Effector CD8-positive, alpha-beta T cell (primary cell): ENCODE measurements around the gene ALDH1A3.
"Not testable (repeated sequence)": the region's sequence is repeated elsewhere in the genome, so short reads cannot be mapped to it uniquely, and the experiment has no call there.

ENCODE experiments used
- DNase-seq: peaks from one replicate; lab custom pipeline; 2025; lab: John Stamatoyannopoulos, UW
- total RNA-seq, 4 experiments: gene quantifications; one replicate each; lab custom pipeline; 2026; lab: John Stamatoyannopoulos, UW

The ALDH1A3 gene
- total RNA-seq: 0 to 1.4 (median 0.22) reads per million in 4 experiments

DNA sequence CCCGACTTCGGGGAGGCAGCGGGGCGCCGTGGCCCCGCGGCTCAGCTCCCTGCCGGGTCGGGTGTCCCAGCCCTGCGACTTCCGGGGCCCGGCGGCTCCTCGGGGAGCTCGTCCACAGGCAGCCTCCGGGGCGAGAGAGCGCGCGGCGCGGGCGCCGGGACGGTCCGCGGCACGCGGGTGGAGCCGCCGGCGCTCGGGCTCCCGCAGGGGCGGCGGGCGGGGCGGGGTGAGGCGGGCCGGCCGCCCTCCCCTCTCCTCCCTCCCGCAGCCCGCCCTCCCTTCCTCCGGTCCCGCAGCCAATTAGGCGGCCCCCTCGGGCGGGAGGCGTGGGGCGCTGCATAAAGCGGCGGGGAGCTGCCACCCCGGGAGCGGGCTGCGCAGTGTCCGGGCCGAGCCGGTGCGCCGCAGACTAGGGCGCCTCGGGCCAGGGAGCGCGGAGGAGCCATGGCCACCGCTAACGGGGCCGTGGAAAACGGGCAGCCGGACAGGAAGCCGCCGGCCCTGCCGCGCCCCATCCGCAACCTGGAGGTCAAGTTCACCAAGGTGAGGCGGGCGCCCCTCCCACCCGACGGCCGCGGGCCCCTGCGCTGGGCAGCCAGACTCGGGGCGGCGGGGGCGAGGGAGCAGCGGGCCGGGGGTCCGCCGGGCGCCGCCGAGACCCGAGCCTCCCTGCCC is at the start of gene ALDH1A3:
TSS of gene ALDH1A3 (plus strand) at position 368 of the 675 bp plus-strand sequence. CDS start at position 445, 77 bp downstream.
- DNase-seq: no peak

DNA sequence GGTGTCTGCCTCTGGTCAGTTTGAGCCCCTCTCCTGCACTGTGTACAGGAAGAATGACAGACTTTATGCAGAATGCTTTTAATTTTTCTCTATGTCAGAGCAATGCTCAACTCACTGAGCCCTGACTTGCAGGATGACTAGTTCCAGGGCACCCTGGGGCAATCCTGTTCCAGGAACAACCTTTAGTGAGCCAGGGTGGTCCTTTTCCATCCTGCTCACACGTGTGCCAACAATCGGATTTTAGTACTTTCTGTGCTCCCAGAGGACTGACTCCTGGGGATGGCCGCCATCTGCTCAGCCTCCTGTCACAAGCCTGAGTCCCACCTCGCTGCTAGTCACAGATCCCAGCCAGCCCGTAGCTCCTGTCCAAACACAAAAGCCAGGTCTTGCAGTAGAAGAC is 48.2 kb upstream of the ALDH1A3 start:
- no peak for DNase-seq

DNA sequence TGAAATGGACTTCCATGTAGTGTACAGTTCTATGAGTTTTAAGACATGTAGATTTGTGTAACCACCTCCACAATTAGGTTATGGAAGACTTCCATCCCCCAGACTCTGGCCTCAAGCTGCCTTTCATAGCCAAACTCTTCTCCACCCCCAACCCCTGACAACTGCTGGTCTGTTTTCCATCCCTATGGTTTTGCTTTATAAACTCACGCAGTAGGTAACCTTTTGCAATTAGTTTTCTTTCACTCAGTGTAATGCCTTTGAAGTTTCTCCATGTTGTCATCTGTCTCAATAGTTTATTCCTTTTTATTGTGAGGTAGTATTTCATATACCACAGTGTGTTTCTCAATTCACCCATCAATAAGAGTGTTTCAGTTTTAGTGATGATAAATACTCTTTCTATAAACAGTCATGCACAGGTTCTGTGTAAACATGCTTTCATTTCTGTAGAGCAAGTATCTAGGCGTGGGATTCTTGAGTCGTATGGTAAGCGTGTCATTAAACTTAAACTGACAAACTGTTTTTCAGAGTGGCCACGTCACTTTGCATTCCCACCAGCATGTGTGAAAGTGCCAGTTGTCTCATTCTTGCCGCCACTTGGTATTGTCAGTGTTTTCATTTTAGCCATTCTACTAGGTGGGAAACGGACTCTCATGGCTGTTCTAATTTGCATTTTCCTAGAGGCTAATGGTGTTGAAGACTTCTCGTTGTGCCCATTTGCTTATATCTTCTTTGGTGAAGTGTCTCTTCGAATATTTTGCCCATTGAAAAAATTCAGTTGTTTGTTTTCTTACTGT is 47.3 kb upstream of the ALDH1A3 start:
- DNase-seq: no peak

DNA sequence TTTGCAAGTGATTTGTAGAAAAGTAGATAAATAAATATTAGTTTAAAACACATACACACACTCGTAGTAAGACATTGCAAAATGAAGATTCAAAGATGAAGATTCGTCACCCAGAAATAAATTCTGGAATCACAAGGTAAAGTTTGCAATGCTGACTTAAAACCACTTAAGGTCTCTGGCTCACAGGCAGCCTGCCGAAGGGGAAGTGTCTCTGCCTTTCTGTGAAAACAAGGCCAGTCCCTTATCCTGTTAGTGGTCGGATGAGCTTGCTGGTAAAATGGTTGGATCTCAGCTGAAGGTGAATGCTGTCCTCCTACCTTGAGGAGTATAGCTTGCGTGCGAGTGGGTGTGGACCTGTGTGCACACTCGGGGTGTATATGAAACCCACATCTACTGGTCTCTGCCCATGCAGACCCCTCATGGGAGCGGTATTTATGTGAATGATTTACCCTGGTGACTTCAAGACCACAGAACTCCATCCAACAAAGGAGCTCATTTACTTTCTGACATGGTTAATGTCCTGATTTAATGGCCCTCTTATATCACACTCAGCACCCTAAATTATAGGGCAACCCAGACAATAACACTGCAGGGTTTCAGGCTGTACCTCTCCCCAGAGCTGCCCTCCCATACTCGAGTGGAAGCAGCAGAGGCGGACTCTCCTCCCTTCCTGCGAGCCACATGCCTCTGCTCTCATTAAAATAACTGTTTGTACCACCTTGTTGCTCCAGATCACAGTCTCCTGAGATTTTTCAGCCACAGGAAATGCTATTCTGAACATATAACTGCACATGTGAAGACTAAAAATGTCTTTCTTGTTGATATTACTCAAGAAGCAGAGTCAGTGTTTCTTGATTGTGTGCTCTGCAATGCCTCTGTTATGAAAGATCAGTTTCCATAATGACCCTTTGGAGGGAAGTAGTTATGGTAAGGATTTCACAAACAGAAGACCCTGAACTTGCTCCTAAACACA is 45.9 kb upstream of the ALDH1A3 start:
- no peak for DNase-seq

DNA sequence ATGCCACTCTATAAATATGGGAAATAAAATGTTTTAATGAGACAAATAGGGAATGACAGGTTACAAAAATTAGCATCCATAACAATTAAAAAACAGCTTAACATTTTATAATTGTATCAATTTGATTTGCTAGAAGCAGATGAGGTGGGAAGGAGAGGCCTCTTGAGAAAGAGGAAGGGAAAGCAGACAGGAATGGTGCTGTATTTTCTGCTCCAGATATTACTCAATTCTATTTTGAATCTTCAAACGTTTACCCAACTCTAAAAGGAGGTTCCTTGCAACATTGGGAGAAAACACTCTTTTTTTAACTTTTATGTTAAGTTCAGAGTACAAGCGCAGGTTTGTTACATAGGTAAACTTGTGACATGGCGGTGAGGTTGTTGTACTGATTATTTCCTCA is 44.9 kb upstream of the ALDH1A3 start:
- no peak for DNase-seq

DNA sequence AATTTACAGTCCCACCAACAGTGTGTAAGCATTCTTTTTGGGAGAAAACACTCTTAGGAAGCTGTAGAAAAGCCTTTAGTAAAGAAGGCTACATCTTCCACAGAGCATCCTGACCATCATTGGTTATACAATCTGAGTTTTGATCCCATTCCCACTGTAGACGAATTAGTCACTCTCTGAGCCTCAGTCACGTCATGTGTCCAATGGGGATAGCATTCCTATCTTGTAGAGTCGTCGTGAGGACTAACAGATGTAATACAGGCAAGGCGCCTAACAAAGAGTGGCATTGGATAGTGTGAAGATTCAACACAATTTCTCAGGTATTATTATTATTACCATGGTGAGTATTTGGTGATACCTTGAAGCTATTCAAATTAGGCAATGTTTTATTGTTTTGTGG is 44.0 kb upstream of the ALDH1A3 start:
- DNase-seq: no peak

DNA sequence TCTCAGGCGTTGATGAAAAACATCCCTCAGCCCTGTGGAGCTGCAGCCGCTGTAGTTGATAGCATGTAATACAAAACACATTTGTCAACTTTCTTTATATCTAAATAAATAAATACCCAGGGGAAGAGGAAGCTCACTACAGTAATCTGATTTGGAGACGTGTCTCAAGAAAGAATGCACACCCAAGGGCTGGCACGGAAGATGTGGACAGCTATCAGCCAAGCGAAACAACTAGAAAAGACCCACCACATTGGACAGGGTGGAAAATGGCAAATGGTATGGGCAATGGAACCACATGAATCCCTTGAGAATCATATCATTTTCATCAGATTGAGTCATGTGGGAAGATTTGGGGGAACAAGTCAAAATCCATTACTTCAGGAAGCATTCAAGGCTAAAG is 43.1 kb upstream of the ALDH1A3 start:
- no peak for DNase-seq

DNA sequence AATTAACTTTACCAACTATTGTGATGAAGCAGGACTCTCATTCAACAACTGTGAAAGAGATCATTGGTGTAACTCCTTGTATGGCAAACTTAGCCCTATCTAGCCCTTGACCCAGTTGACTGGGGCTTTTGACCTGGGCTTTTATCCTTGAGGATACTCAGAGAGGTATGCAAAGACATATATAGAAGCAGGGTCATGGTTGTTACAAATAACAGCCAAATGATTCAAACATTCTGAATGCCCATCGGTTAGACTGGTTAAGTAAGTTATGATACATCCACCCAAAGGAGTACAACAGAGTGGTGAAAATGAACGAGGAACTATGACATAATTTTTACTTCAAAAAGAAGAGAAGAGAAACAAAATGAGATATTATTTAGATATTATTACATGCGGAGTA is 38.2 kb upstream of the ALDH1A3 start:
- DNase-seq: no peak

DNA sequence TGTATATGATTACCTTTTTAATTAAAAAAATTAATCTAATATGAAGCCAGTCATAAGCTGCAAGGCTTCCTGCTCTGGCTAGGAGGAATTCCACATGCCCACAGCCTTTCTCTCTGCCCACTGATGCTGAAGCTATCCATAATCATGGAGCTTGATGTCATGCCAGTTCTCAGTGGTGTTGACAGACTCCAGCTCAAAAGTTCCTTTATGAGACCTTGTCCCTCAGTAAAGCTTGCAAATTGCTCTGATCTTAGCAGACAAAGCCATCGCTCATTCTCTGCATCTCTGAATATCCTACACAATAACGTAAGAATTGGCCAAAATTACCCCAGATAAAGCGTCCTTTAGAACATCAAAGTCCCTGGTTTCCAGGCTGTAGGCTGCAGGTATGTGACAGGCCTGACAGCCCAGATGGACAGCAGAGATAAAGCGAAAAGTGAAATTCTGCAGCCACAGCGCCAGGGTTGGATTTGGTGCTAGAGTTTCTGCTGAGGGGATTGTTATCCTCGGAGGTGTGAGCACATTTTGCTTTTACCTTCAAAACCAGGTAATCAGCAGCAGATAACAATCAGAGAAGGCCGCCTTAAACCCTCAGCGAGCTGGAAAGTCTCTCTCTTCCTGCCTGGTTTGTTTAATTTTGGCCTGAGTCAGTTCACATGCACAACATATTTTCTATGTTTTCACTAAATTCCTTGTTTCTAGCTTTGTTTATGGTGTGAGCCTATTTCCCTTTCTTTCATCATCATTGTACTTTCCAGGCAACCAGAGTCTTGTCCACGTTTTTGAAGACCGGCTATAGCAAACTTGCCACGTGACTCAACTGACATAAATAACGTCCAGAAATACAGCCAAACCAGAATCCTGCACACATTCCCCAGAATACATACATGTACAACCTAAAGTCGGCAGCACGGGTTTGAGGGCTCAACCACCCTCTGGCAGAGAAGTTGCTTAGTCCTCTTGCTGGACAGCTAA is 36.6 kb upstream of the ALDH1A3 start:
- no peak for DNase-seq

DNA sequence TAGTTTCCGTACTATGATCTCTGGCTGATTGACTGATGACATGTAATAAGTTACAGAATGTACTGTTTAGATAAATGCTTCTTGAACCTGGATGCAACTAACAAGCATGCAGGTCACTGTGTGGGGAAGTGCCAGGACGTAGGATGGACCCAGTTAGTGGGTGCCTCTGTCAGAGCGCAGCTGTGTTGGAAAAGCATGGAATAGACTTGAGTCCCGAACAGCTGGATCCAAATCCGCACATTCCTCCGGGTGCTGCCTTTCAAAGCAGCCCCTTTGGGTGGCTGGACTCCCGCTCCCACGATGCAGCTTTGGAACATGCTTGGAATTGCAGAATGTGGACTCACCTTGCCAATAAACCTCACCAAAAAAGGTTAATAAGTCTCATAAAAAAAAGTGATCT is 35.5 kb upstream of the ALDH1A3 start:
- DNase-seq: no peak

DNA sequence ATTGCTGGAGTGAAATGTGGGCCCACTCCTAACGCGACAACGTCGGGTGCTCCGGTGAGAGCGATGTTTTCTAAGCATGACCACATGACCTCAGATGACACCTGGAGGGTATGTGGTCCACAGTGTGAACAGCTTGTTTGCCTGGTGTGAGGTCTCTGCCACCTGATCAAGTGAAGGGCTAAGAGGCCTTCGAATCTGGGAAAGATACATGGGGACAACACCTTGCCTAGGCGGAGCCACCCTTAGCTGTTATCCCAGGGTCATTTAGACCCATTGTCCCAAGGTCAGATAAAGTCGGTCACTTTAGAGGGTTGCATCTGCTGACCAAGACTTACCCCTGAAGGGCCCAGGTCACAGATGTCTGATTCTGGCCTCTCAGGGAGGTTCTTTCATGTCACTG is 34.9 kb upstream of the ALDH1A3 start:
- no peak for DNase-seq

DNA sequence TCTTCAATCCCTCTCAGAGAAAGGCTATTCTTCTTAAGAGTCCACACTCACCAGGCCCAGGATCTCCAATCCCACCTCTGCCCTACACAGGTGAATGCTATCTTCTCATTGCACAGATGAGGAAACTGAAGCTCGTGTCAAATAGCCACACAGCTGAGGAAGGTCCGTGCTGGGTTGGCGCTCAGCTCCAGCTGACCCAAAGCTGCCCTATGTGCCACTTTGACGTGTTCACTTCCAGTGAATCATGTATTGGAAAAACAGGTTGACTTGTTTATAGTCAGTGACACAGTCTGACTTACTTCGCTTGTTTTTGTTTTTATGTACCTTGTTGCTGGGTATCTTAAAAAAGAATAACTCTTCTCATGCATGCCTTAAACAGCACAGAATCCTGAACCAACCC is 32.4 kb upstream of the ALDH1A3 start:
- no peak for DNase-seq

DNA sequence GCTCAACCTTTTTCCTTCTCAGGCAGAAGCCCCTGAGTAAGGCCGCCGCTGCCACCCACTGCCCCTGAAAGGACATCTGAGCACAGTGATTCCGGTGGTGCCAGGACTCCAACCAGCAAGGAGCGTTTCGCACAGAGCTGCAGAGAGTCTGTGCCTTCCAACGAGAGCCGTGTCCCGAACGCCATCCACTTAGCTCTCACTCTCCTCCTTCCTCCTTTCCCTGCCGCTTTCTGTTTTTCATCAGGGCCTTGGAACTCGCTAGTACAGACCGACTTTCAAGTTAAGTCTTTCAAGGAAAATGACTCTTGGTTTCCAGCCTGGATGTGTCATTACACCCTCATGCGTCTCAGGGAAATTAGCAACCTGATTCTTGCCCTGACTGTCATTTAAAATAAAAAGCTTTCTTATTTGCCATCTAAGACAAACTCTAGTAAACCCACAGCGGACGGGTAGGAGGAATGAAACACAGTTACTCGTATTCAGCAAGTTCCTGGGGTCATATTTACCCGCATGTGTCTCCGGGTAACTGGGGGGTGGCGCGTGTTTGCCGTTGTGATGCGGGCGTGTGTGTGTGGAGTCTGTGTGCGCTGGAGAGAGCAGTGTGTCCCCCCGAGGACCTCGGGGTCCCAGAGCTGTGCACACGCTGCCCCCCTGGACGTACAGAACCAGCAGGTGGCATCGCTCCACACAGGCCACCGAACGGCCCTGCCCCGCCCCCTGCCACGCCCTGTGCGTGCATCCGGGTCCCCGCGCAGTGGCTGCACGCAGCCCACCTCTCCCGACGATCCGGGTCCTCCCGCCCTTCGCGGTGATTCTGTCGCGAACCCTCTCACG is 30.4 kb upstream of the ALDH1A3 start:
- DNase-seq: peak; percentile 44

DNA sequence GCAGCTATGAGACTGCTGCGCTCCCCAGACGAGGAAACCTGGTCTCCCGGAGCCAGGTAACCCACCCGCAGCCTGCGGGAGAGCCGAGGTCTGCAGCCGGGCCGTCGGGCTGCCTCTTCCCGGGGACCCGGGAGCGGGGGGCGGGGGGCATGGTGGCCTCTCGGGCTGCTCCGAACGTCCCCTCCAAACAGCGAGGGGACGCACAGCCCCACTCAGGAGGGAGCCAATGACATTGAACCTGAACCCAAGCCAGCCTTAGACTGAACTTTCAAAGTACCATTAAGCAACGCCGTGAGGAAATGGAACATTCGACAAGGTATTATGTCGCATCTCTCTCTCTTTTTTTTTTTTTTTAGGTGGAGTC is 29.8 kb upstream of the ALDH1A3 start:
- no peak for DNase-seq

DNA sequence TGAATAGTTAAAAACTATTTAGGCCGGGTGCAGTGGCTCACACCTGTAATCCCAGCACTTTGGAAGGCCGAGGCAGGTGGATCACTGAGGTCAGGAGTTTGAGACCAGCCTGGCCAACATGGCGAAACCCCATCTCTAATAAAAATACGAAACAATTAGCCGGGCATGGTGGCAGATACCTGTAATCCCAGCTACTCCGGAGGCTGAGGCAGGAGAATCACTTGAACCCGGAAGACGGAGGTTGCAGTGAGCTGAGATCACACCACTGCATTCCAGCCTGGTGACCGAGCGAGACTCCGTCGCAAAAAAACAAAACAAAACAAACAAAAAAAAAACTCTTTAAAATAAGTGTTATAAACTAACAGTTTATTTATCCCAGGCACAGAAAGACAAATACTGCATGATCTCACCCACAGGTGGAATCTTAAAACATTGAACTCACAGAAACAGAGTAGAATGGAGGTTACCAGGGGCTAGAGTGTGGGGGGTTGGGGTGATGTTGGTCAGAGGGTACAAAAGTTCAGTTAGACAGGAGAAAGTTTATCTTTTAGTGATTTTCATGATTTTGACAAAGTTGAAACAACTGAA is 28.1 kb upstream of the ALDH1A3 start:
- not testable (repeated sequence) for DNase-seq

DNA sequence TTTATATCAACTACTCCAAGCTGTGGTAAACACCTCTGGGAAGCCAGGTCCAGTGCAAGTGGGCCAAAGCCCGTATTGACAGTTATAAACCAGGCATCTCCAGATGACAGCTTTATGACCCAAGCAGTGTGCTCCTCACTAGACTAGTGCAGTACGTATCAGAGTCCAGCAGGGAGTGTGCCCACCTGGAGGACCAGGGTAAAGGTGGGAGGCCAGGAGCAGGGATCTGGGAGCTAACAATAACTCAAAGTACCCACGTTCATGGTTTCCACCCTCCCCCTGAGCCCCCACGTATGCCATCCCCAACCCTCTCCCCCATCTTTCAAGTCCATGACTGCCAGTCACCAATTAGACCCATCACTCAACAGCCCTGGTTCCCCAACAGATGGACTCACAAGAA is 27.0 kb upstream of the ALDH1A3 start:
- no peak for DNase-seq

DNA sequence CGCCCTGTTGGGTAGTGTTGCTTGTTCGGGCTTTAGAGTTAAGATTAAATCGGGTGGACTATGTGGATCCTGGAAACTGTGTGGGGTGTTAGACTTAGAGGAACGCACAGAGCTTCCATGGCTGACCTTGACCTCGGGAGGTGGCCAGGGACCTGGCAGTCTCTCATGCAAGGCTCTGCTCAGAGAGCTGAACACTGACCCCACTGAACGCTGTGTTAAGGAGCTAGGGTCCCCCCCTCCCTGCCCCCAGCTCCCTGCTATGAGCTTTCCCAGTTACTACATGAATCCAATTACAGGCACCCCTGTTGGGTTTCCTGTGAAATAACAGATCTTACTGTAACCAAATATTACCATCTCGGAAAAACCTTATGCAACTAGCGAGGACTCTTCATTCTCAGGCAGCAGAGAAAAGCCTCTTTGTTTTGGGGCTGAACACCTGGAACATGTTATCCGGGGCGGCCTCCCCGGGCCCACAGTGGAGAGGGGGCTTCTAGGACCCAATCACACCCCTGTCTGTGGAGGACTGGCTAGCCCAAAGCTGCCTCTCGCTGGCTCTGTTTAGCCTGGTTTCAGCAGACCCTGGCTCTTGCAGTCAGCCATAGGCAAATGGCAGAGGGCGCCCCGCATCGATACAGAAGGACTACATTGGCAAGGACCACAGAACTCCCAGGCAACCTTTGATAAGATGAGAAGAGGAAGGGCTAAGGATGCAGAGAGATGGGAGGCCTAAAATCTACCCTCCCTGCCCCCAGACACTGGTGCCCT is 25.8 kb upstream of the ALDH1A3 start:
- no peak for DNase-seq

DNA sequence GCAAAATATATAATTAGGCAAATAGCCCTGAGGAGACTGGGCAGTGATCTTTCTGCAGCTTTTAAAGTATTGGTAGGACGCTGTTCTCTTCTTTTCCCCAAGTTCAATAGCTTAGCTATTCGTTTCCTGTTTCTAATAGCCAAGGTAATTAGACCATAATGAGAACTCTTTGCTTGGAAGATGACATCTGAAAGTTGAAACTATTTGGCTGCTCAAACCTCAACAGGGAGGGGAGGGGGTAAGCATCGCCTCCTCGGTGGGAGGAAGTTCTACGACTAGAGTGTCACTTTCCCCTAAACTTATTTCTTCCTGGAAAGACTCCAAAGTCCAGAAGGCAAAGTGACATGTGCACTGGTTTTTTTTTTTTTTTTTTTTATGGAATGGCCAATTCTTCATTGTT is 22.8 kb upstream of the ALDH1A3 start:
- DNase-seq: no peak

DNA sequence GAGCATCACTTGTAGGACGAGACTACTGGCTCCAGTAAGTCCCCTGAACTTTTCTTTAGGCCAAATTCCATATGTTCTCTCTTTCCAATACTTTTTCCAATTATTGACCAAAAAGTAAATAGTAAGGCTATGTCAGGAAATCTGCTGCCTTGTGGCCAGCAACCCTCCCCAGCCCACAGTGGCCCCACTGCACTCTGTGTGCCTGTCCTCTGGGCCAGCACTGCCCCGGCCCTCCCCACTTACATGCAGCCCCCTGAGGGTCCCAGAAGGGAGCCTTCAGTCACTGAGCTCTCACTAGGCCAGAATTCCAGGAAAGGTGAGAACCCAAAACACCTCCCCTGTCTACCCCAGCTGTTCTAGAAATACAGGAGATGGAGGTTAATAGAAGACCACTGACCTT is 21.3 kb upstream of the ALDH1A3 start:
- no peak for DNase-seq
